NCI-H2196 treated with DMSO at 0.1 percent for 48 hours (cell line): ENCODE results near the gene DDX42.
"Not testable (repeated sequence)": the region's sequence is repeated elsewhere in the genome, so short reads cannot be mapped to it uniquely, and the experiment has no call there.

Experiments used
- DNase-seq: peaks from one replicate; lab custom pipeline; 2025; ENCODE audit not compliant: unreplicated experiment; lab: John Stamatoyannopoulos, UW

Gene DDX42

DNA sequence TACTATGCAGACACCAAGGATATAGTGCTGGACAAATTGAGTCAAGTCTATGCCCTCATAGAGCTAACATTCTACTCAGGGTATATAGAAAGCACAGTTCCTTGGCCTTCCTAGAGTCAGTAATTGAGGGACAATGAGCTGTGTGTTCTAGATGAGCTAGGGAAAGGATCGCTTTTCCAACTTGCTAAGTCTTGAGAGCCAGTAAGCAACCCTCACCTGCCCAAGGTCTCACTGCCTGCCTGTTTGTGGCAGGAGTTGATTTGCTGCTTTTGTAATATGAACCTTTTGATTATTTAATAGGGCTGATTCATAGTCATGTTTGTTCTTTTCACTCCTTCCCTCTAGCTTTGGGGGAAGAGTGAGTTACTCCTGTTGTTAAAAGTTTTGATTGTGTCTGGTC, 6.5 kb downstream of the DDX42 start:
- DNase-seq = peak; percentile 32

DNA sequence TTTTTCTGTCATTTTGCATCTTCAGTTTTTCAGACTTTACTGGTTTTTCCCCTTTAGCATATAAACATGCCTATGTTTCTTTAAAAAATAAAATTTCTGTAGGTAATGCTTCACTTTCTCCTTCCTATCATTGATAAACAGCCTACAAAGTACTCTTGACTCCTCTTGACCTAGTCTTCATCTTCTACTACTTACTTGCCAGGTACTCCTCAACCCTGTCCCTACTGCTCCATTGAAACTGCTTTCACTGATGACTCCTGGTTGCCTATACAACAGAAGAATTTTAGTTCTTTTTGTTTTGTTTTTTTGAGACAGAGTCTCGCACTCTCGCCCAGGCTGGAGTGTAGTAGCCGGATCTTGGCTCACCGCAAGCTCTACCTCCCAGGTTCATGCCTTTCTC, 7.0 kb downstream of the DDX42 start:
- DNase-seq = no peak

GRCh38 chr17:63783522-63783921, 9.6 kb downstream of the DDX42 start:
- no peak for DNase-seq

- no peak for DNase-seq
Measured at GRCh38 chr17:63785556-63785955, 11.6 kb downstream of the DDX42 start.

DNA sequence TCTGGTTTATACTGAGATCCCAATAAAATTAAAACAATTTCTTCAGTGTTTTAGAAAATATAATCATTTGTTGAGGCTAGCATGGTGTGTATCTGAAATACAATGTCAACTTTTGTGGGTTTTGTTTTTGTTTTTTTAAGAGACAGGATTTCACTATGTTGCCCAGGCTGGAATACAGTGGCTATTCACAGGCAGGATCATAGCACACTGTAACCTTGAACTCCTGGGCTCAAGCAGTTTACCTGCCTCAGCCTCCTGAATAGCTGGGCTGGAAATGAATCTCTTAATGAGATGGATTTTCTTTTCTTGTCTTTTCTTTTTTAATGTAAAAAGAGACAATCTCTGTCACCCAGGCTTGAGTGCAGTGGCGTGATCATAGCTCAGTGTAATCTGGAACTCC, 12.1 kb downstream of the DDX42 start:
- DNase-seq = no peak

GRCh38 chr17:63786971-63787711, 13.2 kb downstream of the DDX42 start:
- no peak for DNase-seq

GRCh38 chr17:63790057-63790456, 16.1 kb downstream of the DDX42 start:
- no peak for DNase-seq

- DNase-seq = no peak
Measured at GRCh38 chr17:63792055-63792729, 18.2 kb downstream of the DDX42 start.

DNA sequence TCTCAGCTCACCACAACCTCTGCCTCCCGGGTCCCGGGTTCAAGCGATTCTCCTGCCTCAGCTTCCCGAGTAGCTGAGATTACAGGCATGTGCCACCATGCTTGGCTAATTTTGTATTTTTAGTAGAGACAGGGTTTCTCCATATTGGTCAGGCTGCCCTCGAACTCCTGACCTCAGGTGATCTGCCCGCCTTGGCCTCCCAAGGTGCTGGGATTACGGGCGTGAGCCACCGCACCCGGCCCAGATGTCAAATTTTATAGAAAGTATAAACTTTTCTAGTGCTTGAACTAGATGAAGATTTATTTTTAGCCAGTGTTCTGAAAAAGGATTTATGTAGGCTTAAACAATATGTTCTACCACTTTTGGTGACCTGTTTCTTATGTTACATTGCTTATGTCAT, 22.4 kb downstream of the DDX42 start:
- not testable (repeated sequence) for DNase-seq

- no peak for DNase-seq
Measured at GRCh38 chr17:63798572-63799106, 24.7 kb downstream of the DDX42 start.

GRCh38 chr17:63800783-63801182, 26.8 kb downstream of the DDX42 start:
- no peak for DNase-seq

- DNase-seq = no peak
Measured at GRCh38 chr17:63804328-63804727, 30.4 kb downstream of the DDX42 start.

DNA sequence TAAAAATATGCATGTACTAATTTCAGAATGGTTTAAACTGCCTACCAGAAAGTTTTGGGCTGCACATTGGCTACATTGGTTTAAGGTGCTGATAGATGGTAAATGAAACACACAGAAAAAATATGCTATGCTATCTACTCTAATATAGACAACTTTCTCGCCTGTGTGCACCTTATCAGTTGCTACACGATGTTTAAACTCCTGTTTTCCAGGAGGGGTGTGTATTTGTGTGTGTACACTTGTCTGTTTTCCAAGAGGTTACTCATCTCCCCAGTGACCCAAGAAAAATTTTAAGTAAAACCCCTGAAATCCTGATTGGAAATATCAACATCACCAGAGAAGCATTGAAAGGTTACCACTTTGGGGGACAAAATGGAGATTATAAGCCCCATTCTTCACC, 31.6 kb downstream of the DDX42 start:
- DNase-seq = no peak

DNA sequence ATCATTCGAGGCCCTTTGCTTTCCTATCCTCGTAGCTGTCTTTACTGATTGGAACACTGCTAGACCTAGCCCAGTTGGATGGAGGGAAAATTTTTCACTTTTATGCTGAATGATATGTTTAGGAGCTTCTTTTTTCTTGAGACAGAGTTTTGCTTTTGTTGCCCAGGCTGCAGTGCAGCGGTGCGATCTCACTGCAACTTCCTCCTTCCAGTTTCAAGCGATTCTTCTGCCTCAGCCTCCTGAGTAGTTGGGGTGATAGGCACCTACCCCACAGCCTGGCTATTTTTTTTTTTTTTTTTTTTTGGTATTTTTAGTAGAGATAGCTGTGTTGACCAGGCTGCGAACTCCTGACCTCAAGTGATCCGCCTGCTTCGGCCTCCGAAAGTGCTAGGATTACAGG, 36.0 kb downstream of the DDX42 start:
- no peak for DNase-seq

GRCh38 chr17:63816123-63816522, 42.2 kb downstream of the DDX42 start:
- DNase-seq = no peak

- no peak for DNase-seq
Measured at GRCh38 chr17:63816669-63817068, 42.7 kb downstream of the DDX42 start.

DNA sequence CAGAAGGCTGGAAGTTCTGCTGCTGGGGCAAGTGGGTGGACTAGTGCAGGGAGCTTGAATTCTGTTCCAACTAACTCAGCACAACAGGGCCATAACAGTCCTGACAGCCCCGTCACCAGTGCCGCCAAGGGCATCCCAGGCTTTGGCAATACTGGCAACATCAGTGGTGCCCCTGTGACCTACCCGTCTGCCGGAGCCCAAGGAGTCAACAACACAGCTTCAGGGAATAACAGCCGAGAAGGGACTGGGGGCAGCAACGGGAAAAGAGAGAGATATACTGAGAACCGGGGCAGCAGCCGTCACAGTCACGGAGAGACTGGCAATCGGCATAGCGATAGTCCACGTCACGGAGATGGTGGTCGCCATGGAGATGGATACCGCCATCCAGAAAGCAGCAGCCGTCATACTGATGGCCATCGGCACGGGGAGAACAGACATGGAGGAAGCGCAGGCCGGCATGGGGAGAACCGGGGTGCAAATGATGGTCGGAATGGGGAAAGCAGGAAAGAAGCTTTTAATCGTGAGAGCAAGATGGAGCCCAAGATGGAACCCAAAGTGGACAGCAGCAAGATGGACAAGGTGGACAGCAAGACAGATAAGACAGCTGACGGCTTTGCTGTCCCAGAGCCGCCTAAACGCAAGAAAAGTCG, 43.9 kb downstream of the DDX42 start:
- no peak for DNase-seq

GRCh38 chr17:63819131-63819530, 45.2 kb downstream of the DDX42 start:
- no peak for DNase-seq

DNA sequence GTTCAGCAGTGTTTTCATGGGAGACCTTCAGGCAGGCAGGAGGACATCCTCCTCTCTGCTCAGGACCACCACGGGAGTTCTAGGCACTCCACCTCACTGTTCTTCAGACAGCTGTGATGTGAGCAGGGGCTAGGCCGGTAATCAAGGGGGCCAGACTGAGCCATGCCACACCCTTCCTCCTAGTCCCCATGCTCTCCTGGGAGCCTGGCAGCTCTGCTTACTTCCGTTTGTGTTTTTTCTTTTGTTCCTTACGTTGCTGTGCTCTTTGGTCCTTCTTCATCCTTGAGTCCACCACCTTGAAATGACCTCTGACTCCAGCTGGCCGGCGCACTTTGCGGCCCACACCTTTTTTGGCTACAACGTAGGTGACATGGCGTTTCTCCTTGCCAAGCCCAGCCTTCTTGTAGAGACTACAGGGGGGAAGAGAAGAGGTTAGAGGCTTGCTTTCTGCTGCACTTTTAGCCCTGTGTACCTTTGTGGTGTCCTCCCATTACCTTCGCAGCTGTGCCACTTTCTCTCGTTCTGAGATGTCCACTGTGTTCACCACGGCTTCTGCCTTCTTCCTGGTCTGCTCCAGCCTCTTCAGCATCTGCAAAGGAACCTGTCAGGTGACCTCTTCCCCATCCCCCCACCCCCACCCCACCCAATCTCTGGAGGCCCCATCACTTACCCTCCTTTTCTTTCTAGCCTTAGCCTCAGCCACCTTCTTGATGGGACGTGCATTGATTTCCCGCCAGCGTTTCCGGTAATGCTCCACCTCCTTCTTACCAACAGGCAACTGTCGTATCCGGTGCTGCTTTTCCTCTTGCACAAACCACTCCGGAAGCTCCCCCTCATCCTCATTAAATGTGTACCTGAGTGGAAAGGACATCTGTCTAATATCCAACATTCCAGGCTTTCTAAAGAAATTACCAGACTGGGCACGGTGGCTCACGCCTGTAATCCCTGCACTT, 45.9 kb downstream of the DDX42 start:
- no peak for DNase-seq

GRCh38 chr17:63820963-63821561, 47.1 kb downstream of the DDX42 start:
- no peak for DNase-seq
